HAP-1 (cell line): ENCODE data around the gene PLA2G4F.

Source experiments
- DNase-seq, 2 experiments: peaks; one replicate each; pipeline ENCODE4 v3.0.0-alpha.2; 2016 to 2020; ENCODE audit warnings: low spot score in 2 of 2
- H3K27me3 ChIP-seq: fragments of 250-450 bp; sonication (Bioruptor Pico); 2 replicates; pipeline ENCODE4 v1.5.1; 2020; ENCODE audit warnings: low read depth, mild to moderate bottlenecking, moderate library complexity
- H3K36me3 ChIP-seq: fragments of 250-450 bp; sonication (Bioruptor Pico); replicated peaks from 2 replicates; pipeline ENCODE4 v1.5.1; 2020; ENCODE audit warnings: mild to moderate bottlenecking
- H3K4me1 ChIP-seq: fragments of 250-450 bp; sonication (Bioruptor Pico); 2 replicates; pipeline ENCODE4 v1.5.1; 2020; ENCODE audit warnings: mild to moderate bottlenecking
- H3K4me3 ChIP-seq: fragments of 250-450 bp; sonication (Bioruptor Pico); 2 replicates; pipeline ENCODE4 v1.5.1; 2020; ENCODE audit warnings: mild to moderate bottlenecking, moderate library complexity
- H3K9me3 ChIP-seq: fragments of 250-450 bp; sonication (Bioruptor Pico); 2 replicates; pipeline ENCODE4 v1.5.1; 2020; ENCODE audit warnings: mild to moderate bottlenecking, moderate library complexity
- in situ Hi-C: fragments of 300-500 bp; cut with MboI; formaldehyde crosslinking; loops from 3 replicates; pipeline ENCODE4 v1.14.3; 2020; ENCODE audit warnings: low sequenced_read_pairs, inconsistent platforms, mixed read lengths

The PLA2G4F gene, protein sequence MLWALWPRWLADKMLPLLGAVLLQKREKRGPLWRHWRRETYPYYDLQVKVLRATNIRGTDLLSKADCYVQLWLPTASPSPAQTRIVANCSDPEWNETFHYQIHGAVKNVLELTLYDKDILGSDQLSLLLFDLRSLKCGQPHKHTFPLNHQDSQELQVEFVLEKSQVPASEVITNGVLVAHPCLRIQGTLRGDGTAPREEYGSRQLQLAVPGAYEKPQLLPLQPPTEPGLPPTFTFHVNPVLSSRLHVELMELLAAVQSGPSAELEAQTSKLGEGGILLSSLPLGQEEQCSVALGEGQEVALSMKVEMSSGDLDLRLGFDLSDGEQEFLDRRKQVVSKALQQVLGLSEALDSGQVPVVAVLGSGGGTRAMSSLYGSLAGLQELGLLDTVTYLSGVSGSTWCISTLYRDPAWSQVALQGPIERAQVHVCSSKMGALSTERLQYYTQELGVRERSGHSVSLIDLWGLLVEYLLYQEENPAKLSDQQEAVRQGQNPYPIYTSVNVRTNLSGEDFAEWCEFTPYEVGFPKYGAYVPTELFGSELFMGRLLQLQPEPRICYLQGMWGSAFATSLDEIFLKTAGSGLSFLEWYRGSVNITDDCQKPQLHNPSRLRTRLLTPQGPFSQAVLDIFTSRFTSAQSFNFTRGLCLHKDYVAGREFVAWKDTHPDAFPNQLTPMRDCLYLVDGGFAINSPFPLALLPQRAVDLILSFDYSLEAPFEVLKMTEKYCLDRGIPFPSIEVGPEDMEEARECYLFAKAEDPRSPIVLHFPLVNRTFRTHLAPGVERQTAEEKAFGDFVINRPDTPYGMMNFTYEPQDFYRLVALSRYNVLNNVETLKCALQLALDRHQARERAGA

DNA sequence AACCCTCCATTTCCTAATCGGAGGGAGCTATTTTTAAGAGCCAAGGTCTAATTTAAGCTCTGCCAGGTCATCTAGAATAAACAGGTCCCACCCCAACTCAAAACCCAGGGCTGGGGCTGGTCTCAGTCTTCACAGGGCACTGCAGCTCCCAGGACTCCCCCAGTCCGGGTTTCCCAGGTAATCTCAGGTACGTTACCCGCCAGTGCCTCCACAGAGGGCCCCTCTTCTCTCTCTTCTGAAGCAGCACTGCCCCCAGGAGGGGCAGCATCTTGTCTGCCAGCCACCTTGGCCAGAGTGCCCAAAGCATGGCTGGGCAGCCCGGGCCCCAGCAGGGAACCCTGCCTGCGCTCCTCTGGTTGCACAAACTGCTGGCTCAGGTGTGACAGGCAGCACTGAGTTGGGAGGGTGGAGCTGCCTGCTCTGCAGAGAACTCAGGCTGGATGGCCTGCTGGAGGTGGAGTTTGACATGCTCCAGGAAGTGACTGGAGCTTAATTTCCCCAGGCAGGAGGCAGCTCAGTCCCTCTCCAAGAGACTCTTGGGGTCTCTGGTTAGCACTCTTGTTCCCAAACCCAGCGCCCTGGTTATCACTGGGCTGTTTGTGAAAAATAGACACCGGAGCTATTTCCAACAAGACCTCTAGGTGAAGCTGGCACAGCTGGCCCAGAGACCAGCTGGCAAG, at the start of gene PLA2G4F:
Gene PLA2G4F (minus strand): TSS at position 394 of the 680 bp plus-strand sequence. CDS start 87 bp downstream, at position 307.
- Histone ChIP-seq H3K36me3 (peaks cover 13% of the 10 kb centered on the region), H3K27me3 (no peaks in the 10 kb centered on the region), H3K4me1 (no peaks in the 10 kb centered on the region), H3K9me3 (no peaks in the 10 kb centered on the region), H3K4me3 (no peak within 1 kb of the TSS)
- in situ Hi-C loops: no loop called here
- no peak for DNase-seq

DNA sequence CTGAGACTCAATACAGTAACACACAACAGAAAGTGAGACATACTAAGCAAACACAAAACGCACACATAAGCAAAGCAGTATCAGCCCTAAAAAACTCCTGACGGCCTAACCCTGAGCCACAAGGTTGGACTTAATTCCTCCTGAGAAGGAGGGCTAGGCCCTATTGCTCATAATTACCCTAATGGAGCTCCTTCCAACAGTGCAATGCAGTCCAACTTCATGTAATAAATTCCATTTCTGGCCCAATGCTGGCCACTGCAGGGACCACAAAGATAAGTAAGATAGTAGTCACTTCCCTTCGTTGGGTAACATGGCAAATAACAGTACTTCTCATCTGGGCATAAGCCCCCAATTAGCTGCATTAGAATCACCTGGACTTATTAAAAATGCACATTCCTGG, 47.5 kb upstream of the PLA2G4F start:
- H3K4me3 ChIP-seq: no peak overlapping the region
- DNase-seq: no peak
- no peaks in the 10 kb centered on the region for H3K27me3 ChIP-seq
- H3K4me1 ChIP-seq: peaks cover 5% of the 10 kb centered on the region; the same call in 1 of the 2 replicates
- in situ Hi-C loops: no loop called here
- H3K36me3 ChIP-seq: no peaks in the 10 kb centered on the region
- no peaks in the 10 kb centered on the region for H3K9me3 ChIP-seq

DNA sequence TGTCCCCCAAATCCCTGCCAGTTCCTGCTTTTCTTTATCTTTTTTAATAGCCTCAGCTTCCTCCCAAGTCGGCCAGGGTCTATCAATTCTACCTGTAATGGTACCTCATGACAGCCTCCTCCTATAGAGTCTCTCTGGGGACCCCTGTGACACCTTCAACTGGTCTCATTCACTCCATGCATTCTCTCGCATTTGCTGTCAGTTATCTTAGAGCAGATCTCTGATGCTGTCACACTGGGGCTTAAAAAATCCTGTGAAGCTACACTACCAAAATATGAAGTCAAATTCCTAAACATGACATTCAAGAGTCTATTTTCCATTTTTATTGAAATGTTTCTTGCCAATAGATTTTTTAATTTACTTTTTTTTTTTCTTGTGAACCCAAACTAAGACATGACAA, 46.2 kb upstream of the PLA2G4F start:
- in situ Hi-C loops: no loop called here

DNA sequence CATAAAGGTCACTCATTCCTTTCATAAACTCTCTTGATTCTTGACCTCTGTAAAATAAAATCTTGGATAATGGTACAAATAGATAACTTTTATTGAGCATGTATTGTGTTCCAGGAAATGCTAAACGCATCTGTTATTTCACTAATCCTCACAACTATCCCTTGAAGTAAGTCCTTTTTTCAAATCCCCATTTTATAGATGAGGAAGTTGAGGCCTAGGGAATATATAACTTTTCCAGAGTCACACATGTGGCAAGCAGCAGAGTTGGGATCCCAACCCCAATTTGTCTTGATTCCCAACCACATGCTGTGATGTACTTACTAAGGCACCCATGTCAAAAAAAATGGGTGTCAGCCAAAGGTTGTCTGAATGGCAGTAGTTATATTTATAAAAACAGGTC, 45.4 kb upstream of the PLA2G4F start:
- DNase-seq: no peak
- Histone ChIP-seq H3K4me1 (no peaks in the 10 kb centered on the region), H3K27me3 (no peaks in the 10 kb centered on the region), H3K4me3 (no peak overlapping the region), H3K9me3 (no peaks in the 10 kb centered on the region), H3K36me3 (peaks cover 2% of the 10 kb centered on the region; the same call in 1 of the 2 replicates)
- in situ Hi-C loops: no loop called here

More for the DNA sequence above, 46.2 kb upstream of the PLA2G4F start:
- H3K36me3 ChIP-seq: peaks cover 2% of the 10 kb centered on the region; the same call in 1 of the 2 replicates
- peaks cover 5% of the 10 kb centered on the region; the same call in 1 of the 2 replicates for H3K4me1 ChIP-seq
- no peaks in the 10 kb centered on the region for H3K27me3 ChIP-seq
- H3K4me3 ChIP-seq: no peak overlapping the region
- DNase-seq: no peak
- no peaks in the 10 kb centered on the region for H3K9me3 ChIP-seq

DNA sequence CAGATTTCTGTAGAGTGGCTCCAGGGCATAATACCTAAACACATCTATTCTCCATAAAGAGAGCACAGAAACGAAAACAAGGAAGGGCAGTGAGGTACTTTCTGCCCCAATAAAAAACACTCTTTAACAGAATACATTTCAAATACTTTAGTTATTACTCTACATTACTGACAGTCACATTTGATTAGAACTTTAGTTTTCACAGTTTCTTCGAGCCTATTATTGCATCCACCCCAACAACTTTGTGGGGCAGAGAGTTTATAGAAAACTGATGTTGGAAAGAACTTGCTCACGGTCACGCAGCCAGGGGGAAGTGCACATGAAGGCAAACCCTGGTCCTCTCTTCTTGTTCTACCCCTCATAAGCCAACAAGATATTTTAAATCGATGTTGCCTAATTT, 42.7 kb upstream of the PLA2G4F start:
- no peak overlapping the region for H3K4me3 ChIP-seq
- no peaks in the 10 kb centered on the region for H3K4me1 ChIP-seq
- H3K27me3 ChIP-seq: no peaks in the 10 kb centered on the region
- in situ Hi-C loops: no loop called here
- DNase-seq: no peak
- no peaks in the 10 kb centered on the region for H3K9me3 ChIP-seq
- peaks cover 2% of the 10 kb centered on the region for H3K36me3 ChIP-seq

DNA sequence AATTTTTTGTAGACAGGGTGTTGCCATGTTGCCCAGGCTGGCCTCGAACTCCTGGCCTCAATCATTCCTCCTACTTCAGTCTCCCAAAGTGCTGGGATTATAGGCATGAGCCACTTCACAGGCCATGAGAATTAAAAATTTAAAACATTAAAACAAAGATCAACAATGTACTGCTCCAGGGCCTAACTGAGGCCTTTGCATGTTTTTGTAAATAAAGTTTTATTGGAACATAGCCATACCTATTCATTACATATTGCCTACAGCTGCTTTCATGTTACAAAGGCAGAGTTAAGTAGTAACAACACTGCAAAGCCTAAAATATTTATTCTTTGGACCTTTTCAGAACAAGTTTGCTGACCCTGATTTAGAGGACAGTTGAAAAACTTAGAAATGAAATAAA, 42.1 kb upstream of the PLA2G4F start:
- no peaks in the 10 kb centered on the region for H3K4me1 ChIP-seq
- H3K36me3 ChIP-seq: peaks cover 2% of the 10 kb centered on the region
- in situ Hi-C loops: no loop called here
- no peak for DNase-seq
- no peak overlapping the region for H3K4me3 ChIP-seq
- no peaks in the 10 kb centered on the region for H3K27me3 ChIP-seq
- H3K9me3 ChIP-seq: no peaks in the 10 kb centered on the region

DNA sequence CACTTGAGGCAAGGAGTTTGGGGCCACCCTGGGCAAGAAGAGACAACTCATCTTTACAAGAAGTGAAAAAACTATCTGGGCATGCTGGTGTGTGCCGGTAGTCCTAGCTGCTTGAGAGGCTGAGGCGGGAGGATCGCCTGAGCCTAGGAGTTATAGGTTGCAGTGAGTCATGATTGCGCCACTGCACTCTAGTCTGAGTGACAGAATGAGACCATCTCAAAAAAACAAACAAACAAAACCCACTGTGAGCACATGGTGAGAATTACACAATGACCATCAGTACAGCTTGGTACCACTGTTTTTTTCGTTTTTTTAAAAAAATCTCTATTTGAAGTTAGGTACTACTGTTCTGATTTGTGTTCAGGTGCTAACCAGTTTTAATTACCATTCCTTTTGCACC, 38.1 kb upstream of the PLA2G4F start:
- in situ Hi-C loops: no loop called here
- H3K27me3 ChIP-seq: no peaks in the 10 kb centered on the region

DNA sequence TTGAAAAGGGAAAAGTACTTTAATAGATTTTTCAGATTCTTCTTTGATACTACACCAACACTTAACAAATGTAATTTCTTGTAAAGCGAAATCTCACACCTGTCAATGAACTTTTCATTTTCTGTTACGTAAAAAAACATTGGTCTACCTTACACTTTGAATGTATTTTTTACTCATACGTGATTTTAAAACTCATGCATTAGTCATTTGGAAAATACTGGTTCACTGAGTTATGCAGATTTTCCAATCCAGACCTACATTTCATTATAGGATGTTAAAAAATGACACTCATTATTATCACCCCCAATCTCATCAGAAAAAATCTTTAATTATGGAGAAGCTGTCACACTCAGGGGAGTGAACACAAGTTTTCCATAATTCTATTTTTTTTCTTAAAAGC, 36.9 kb upstream of the PLA2G4F start:
- no peaks in the 10 kb centered on the region for H3K27me3 ChIP-seq
- peaks cover 30% of the 10 kb centered on the region for H3K36me3 ChIP-seq
- H3K4me1 ChIP-seq: no peaks in the 10 kb centered on the region
- H3K4me3 ChIP-seq: no peak overlapping the region
- in situ Hi-C loops: no loop called here
- no peak for DNase-seq
- no peaks in the 10 kb centered on the region for H3K9me3 ChIP-seq

More for the DNA sequence above, 38.1 kb upstream of the PLA2G4F start:
- Histone ChIP-seq H3K9me3 (no peaks in the 10 kb centered on the region), H3K36me3 (peaks cover 22% of the 10 kb centered on the region), H3K4me3 (no peak overlapping the region), H3K4me1 (no peaks in the 10 kb centered on the region)
- no peak for DNase-seq

DNA sequence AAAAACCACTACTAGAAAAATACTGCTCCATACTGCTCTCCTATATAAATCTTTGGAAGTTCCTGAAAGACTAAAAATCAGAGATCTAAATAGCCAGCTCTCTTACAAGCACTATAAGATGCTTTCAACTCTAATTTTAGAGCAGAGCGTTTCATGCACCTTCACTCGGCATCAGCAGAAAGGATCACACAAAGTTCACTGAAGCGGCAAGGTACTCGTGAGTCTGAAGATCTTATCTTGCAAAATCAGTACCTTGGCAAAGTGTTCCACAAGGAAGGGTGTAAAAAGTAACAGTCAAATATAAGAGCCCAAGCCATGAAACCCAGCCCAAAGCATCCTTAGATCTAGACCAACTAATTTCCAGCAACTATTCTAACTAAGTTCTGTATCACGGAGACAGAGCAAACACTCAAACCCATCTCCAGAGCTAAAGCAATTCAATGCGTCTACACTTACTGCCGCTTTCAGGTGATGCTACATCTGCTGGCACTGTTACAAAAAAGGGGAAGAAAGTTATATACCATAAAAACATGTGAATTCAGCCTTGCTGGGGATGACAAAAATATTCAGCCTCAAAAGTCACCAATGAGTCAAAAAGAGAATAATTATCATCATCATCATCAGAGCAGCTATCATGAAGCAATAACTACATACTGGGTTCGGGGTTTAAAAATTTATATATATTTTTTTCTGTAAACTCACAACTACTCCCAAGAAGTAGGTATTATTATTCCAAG, 35.3 kb upstream of the PLA2G4F start:
- in situ Hi-C loops: no loop called here
- no peak for DNase-seq
- H3K4me1 ChIP-seq: no peaks in the 10 kb centered on the region
- H3K36me3 ChIP-seq: peaks cover 31% of the 10 kb centered on the region
- no peaks in the 10 kb centered on the region for H3K9me3 ChIP-seq
- H3K27me3 ChIP-seq: no peaks in the 10 kb centered on the region
- no peak overlapping the region for H3K4me3 ChIP-seq

DNA sequence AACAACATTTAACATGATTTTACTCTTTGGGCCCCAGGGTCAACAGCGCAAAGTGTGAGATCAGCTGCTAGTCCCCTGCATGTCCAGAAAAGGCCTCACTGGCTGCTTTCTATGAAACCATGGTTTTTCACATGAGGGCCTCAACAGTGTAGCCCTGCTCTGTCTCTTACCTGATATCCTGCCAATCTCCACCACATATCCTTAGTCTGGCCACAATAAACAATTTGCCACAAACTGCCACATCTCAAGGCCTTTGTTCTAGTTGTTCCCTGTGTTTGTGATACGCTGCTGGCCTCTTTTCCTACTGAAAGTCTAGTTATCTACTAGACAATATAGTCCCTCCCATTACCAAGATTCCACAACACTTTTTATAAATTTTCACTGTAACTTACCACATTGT, 33.9 kb upstream of the PLA2G4F start:
- H3K27me3 ChIP-seq: no peaks in the 10 kb centered on the region
- in situ Hi-C loops: no loop called here
- H3K4me1 ChIP-seq: no peaks in the 10 kb centered on the region
- no peaks in the 10 kb centered on the region for H3K9me3 ChIP-seq
- no peak for DNase-seq
- H3K36me3 ChIP-seq: peaks cover 36% of the 10 kb centered on the region
- no peak overlapping the region for H3K4me3 ChIP-seq

DNA sequence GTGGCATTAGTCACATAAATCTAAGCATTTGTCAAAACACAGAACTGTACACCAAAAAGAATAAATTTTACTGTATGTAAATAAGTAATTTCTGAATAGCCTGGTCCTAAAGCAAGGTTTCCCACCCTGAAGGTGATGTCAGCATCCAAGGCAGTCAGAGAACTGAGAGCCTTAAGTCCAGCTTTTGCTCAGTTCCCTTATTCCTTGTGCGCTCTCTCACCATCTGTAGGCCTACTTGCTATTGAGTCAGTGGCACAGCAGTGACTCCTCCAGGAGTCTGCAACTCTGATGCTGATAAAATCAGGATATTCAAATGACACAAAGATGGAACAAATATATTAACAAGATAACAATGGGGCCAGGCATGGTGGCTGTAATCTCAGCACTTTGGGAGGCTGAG, 29.4 kb upstream of the PLA2G4F start:
- no peak for DNase-seq
- Histone ChIP-seq H3K4me1 (no peaks in the 10 kb centered on the region), H3K9me3 (no peaks in the 10 kb centered on the region), H3K36me3 (peaks cover 44% of the 10 kb centered on the region), H3K27me3 (no peaks in the 10 kb centered on the region), H3K4me3 (no peak overlapping the region)
- in situ Hi-C loops: no loop called here

DNA sequence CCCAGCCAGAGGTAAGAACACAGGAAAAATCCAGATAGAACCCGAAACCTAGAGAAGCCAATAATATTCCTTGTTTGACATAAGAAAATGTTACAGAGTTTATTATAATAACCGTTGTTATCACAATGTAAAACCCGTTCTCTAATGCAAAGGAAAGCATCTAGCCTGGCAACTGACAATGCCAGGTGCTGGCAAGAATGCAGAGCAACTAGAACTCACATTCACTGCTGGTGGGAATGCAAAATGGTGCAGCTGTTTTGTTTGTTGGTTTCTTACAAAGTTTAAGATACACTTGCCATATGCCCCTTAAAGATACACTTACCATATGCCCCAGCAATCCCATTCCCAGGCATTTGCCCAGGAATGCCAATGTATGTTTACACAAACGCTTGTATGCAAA, 28.3 kb upstream of the PLA2G4F start:
- H3K36me3 ChIP-seq: peaks cover 40% of the 10 kb centered on the region
- in situ Hi-C loops: no loop called here
- no peak for DNase-seq

DNA sequence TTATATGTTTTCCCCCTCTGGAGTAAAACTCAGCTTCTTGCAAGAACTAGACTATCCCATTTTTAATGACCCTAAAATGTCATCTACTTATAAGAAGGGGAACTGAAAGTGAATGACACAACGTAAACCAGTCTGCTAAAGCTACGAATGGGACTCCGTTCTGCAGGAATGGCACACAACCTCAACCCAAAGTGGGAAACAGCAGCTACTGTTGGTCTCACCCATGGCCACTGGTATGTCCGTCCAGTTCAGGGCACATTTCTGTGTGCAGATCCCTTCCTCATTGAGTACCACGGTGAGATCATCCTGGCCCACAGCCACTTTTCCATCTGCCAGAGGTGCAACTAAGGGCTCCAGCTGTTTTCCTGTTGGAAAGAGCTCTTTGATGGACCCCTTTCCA, 27.9 kb upstream of the PLA2G4F start:
- no peaks in the 10 kb centered on the region for H3K9me3 ChIP-seq
- in situ Hi-C loops: no loop called here
- no peaks in the 10 kb centered on the region for H3K27me3 ChIP-seq
- H3K36me3 ChIP-seq: peaks cover 41% of the 10 kb centered on the region
- H3K4me1 ChIP-seq: no peaks in the 10 kb centered on the region
- DNase-seq: no peak
- H3K4me3 ChIP-seq: no peak overlapping the region

More for the DNA sequence above, 28.3 kb upstream of the PLA2G4F start:
- no peaks in the 10 kb centered on the region for H3K9me3 ChIP-seq
- no peak overlapping the region for H3K4me3 ChIP-seq
- H3K4me1 ChIP-seq: no peaks in the 10 kb centered on the region
- no peaks in the 10 kb centered on the region for H3K27me3 ChIP-seq
